Keratinocyte (primary cell): ENCODE data around the gene AFG1L.

Experiments
- CTCF ChIP-seq, 3 experiments: IDR thresholded peaks in 1 of 3; conservative IDR thresholded peaks in 1 of 3; optimal IDR thresholded peaks in 1 of 3; 2 replicates in 2 of 3; 3 replicates in 1 of 3; pipeline versions ENCODE3 to v1.5.1; 2011; ENCODE audit warnings: low read length in 3 of 3, mild to moderate bottlenecking in 3 of 3, moderate library complexity in 2 of 3, control low read depth in 1 of 3, inconsistent platforms in 1 of 3; ENCODE audit not compliant: insufficient read depth in 2 of 3; ENCODE audit errors: extremely low read depth in 1 of 3
- EZH2 ChIP-seq: IDR thresholded peaks from one replicate; pipeline ENCODE4 v1.6.1; 2012; ENCODE audit warnings: inconsistent platforms, mild to moderate bottlenecking, low read length, moderate library complexity

- TF ChIP-seq CTCF (optimal IDR thresholded peaks at IDR 0.05 in 1 of 3, IDR thresholded peaks at IDR 0.05 in 1 of 3, conservative IDR thresholded peaks at IDR 0.05 in 1 of 3; ENCODE audit: extremely low read depth in 1 of 3, insufficient read depth in 2 of 3, low read length in 3 of 3) (no peak), EZH2 (no peak)
Observed at GRCh38 chr6:108361312-108361932, 66.6 kb downstream of the AFG1L start.
